PC-3 (cell line): ENCODE measurements around the gene AWAT2.

ENCODE experiments used
- EZH2 ChIP-seq: fragments of 300-600 bp; sonication (generic); IDR thresholded peaks from one replicate; pipeline ENCODE4 v1.6.1; 2017; ENCODE audit warnings: antibody characterized with exemption, mild to moderate bottlenecking, low read length; ENCODE audit not compliant: unreplicated experiment
- TF ChIP-seq, protein P1 (sequence below): fragments of 300-600 bp; sonication (generic); conservative IDR thresholded peaks from 2 replicates; pipeline ENCODE4 v1.5.1; 2017; ENCODE audit warnings: antibody characterized with exemption, low read depth, mild to moderate bottlenecking, low read length

DNA sequence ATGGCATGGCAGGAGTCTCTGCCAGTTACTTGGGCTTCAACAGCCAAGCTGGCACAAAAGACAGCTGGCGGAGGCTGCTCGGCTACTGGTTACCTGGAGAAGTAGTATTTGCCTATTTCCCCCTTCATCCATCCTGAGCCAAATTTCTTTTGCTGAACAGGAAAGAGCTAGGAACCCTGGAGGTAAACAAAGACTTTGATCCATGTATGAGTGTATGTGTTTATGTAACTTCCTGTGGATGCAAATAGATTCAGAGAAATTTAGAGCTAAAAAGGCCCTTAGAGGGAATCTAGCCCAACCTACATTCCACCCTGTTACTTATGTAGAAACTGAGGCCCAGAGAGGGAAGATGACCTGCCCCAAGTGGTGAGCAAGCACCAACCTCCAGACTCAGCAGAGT, 11.2 kb downstream of the AWAT2 start:
- TF ChIP-seq, protein P1, sequence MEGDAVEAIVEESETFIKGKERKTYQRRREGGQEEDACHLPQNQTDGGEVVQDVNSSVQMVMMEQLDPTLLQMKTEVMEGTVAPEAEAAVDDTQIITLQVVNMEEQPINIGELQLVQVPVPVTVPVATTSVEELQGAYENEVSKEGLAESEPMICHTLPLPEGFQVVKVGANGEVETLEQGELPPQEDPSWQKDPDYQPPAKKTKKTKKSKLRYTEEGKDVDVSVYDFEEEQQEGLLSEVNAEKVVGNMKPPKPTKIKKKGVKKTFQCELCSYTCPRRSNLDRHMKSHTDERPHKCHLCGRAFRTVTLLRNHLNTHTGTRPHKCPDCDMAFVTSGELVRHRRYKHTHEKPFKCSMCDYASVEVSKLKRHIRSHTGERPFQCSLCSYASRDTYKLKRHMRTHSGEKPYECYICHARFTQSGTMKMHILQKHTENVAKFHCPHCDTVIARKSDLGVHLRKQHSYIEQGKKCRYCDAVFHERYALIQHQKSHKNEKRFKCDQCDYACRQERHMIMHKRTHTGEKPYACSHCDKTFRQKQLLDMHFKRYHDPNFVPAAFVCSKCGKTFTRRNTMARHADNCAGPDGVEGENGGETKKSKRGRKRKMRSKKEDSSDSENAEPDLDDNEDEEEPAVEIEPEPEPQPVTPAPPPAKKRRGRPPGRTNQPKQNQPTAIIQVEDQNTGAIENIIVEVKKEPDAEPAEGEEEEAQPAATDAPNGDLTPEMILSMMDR: no peak
- no peak for TF ChIP-seq EZH2
